Activated CD8-positive, alpha-beta T cell treated with anti-CD3 and anti-CD28 coated beads for 36 hours (primary cell): ENCODE data around the gene LMF2. TPM values are rescaled to one million over a fixed set of nuclear protein-coding genes. Genes with fewer than 3 reads are reported as not detected.

ENCODE experiments used
- ATAC-seq: fragments of 200-7000 bp; cut with Tn5 transposase; one replicate; pipeline ENCODE4 v1.10.0; 2021; ENCODE audit warnings: mild to moderate bottlenecking, moderate library complexity
- CTCF ChIA-PET: fragments of 350-600 bp; sonication (Branson Sonifier 250); formaldehyde crosslinking; loops from one replicate; lab custom pipeline; 2021; ENCODE audit warnings: antibody characterized with exemption; lab: Charles Lee
- POLR2A ChIA-PET: fragments of 350-600 bp; sonication (Branson Sonifier 250); formaldehyde crosslinking; loops from one replicate; lab custom pipeline; 2021; ENCODE audit warnings: antibody characterized with exemption; lab: Charles Lee
- DNase-seq: peaks from one replicate; pipeline ENCODE4 v3.0.0-alpha.2; 2020
- H3K27ac Mint-ChIP-seq: one replicate; pipeline ENCODE4 v1.8.0; 2021; ENCODE audit warnings: mild to moderate bottlenecking, mixed read lengths
- H3K27me3 Mint-ChIP-seq: one replicate; pipeline ENCODE4 v1.8.0; 2021; ENCODE audit warnings: mixed read lengths
- H3K36me3 Mint-ChIP-seq: one replicate; pipeline ENCODE4 v1.8.0; 2021; ENCODE audit warnings: low read depth, mixed read lengths
- H3K4me1 Mint-ChIP-seq: one replicate; pipeline ENCODE4 v1.8.0; 2021; ENCODE audit warnings: low read depth, mixed read lengths
- H3K4me3 Mint-ChIP-seq: one replicate; pipeline ENCODE4 v1.8.0; 2021; ENCODE audit warnings: mild to moderate bottlenecking, moderate library complexity, mixed read lengths
- H3K9me3 Mint-ChIP-seq: one replicate; pipeline ENCODE4 v1.8.0; 2021; ENCODE audit warnings: mixed read lengths
- intact Hi-C: fragments of 100-400 bp; cut with micrococcal nuclease; formaldehyde crosslinking; loops from one replicate; pipeline ENCODE4 v1.10.0; 2022
- total RNA-seq, 2 experiments: library from RNA; stranded (reverse); gene quantifications; one replicate each; pipeline ENCODE4 v1.2.3, GENCODE V29; 2021
- TF ChIP-seq, protein P1 (sequence below): fragments of 200-600 bp; IDR thresholded peaks from one replicate; pipeline ENCODE4 v1.8.0; 2022; ENCODE audit warnings: antibody characterized with exemption, mild to moderate bottlenecking

Gene LMF2
- total RNA-seq, 2 experiments from 2014 or later, result 48.0 to 48.8 TPM

DNA sequence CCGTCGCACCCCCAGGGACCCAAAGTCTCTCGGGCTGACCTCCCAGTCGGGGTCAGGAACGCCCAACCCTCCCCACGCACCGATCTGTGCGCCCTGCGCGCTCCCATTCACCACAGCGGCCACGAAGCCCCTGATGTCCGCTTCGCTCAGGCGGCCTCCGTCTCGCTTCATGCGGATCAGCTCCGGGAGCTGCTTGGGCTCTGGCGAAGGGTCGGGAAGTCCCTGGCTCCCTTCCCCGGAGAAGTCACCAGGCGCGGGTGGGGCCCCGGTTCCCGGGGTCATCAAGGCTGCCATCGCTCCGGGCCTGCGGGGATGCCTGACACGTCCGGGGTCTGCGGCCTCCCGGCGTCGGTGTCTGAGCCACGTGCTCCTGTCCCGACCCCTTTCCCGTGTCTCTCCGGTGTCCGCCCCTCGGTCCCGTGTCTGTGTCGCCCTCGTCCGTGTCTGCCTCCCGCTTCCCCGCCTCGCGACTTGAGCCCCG lies 22.0 kb upstream of the LMF2 start:
- POLR2A ChIA-PET, result interaction anchor here (1.4 to 6.7 kb wide), 6 partner anchors 9 to 91 kb away, joined by 3 to 175 read pairs (median 11); partner anchors contain the start of genes CHKB, CPT1B and KLHDC7B
- intact Hi-C loops, result loop anchor here (5.0 kb wide), 1 partner anchor 53 kb away; the partner anchor contains the start of gene CHKB
- no peak for DNase-seq

DNA sequence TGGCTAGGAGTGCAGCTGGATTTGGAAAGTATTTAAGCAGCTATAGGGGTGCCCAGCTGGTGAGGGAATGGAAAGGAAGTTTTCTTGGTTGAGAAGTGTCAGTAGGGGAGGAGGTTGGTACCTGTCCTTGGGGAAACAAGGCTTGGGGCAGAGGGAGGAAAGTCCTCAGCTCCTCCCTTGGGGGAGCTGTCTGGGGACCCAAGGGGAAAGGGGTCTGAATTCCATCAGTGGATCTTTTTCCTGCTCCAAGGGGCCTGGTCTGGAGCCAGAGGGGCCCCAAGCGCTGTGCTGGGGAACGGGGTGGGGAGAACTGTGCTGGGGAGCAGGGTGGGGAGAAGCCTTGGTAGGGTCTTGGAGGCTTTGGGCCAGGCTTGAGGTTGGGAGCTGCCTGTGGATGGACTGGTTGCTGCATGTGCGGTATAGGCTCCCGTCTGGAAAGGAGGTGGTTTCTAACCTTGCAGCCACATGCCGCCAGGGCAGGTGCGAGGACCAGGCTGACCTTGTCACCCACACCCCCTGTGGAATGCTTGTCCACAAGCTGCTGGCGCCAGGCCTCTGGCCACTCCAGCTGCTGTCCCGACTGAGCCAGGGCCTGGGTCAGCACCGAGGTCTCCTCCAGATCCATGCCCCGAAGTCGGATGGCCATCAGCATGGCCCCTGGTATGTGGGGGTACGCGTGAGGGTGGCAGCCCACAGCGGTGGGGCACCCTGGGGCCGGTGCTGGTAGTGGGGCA lies 21.3 kb upstream of the LMF2 start:
- CTCF ChIA-PET, result interaction anchor here (0.9 to 2.5 kb wide), 3 partner anchors 19 to 34 kb away, joined by 3 to 13 read pairs (median 5); partner anchors contain the start of gene SYCE3
- Mint-ChIP-seq H3K4me1 (peaks cover 37% of the 10 kb centered on the region), H3K27me3 (no peaks in the 10 kb centered on the region), H3K36me3 (peaks cover 27% of the 10 kb centered on the region), H3K4me3 (peak overlapping the region; percentile 94), H3K9me3 (no peaks in the 10 kb centered on the region), H3K27ac (peak overlapping the region; percentile 76)
- ATAC-seq, result no peak
- POLR2A ChIA-PET, result interaction anchor here (1.0 to 6.7 kb wide), 10 partner anchors 10 to 92 kb away, joined by 3 to 175 read pairs (median 11); partner anchors contain the start of genes CHKB, CPT1B, KLHDC7B and LMF2
- TF ChIP-seq, protein P1, sequence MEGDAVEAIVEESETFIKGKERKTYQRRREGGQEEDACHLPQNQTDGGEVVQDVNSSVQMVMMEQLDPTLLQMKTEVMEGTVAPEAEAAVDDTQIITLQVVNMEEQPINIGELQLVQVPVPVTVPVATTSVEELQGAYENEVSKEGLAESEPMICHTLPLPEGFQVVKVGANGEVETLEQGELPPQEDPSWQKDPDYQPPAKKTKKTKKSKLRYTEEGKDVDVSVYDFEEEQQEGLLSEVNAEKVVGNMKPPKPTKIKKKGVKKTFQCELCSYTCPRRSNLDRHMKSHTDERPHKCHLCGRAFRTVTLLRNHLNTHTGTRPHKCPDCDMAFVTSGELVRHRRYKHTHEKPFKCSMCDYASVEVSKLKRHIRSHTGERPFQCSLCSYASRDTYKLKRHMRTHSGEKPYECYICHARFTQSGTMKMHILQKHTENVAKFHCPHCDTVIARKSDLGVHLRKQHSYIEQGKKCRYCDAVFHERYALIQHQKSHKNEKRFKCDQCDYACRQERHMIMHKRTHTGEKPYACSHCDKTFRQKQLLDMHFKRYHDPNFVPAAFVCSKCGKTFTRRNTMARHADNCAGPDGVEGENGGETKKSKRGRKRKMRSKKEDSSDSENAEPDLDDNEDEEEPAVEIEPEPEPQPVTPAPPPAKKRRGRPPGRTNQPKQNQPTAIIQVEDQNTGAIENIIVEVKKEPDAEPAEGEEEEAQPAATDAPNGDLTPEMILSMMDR, result no peak
- intact Hi-C loops, result loop anchor here (5.0 kb wide), 1 partner anchor 53 kb away; the partner anchor contains the start of gene CHKB
- DNase-seq, result no peak

More for the DNA sequence above, 22.0 kb upstream of the LMF2 start:
- H3K4me1 Mint-ChIP-seq, result peaks cover 38% of the 10 kb centered on the region
- H3K9me3 Mint-ChIP-seq, result no peaks in the 10 kb centered on the region
- CTCF ChIA-PET, result interaction anchor here (0.9 to 2.5 kb wide), 6 partner anchors 10 to 92 kb away, joined by 3 to 13 read pairs (median 4); partner anchors contain the start of genes LMF2, NCAPH2 and SYCE3
- peak overlapping the region; percentile 76 for H3K27ac Mint-ChIP-seq
- TF ChIP-seq, protein P1, result no peak
- H3K27me3 Mint-ChIP-seq, result no peaks in the 10 kb centered on the region
- H3K4me3 Mint-ChIP-seq, result peak overlapping the region; percentile 94
- peaks cover 26% of the 10 kb centered on the region for H3K36me3 Mint-ChIP-seq
- no peak for ATAC-seq

DNA sequence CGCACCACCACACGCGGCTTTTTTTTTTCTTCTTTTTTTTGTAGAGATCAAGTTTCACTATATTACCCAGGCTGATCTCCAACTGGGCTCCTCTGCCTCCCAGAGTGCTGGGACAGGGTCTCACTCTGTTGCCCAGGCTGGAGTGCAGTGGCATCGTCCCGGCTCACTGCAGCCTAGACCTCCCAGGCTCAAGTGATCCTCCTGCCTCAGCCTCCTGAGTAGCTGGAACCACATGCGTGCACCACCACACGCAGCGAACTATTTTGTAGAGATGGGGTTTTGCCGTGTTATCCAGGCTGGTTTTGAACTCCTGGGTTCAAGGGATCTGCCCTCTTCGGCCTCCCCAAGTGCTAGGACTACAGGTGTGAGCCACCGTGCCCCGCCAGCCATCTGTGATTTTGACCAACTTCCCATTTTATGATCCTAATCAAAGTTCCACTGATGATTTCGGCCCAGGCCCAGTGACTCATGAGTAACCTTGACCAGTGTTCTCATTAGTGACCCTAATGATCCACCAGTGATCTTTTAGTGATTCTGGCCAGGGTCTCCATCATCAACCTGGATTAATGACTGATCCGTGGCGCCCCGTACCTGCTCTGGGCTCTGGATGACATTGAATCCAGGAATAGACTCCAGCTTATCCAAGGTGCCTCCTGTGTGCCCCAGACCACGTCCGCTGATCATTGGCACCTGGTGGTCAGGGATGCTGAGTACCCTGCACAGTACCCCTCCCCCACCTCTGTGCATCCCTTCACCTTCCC lies 20.6 kb upstream of the LMF2 start:
- DNase-seq, result no peak

More for the DNA sequence above, 20.6 kb upstream of the LMF2 start:
- Mint-ChIP-seq H3K27ac (peak overlapping the region; percentile 88), H3K4me3 (peak overlapping the region; percentile 94), H3K9me3 (no peaks in the 10 kb centered on the region), H3K27me3 (no peaks in the 10 kb centered on the region), H3K4me1 (peaks cover 31% of the 10 kb centered on the region), H3K36me3 (peaks cover 27% of the 10 kb centered on the region)
- ChIA-PET CTCF (interaction anchor here (0.9 to 4.3 kb wide), 5 partner anchors 20 to 92 kb away, joined by 3 to 67 read pairs (median 5); partner anchors contain the start of gene SYCE3), POLR2A (interaction anchor here (0.9 to 6.7 kb wide), 12 partner anchors 9 to 98 kb away, joined by 3 to 175 read pairs (median 7); partner anchors contain the start of genes CHKB, KLHDC7B, LMF2 and NCAPH2)
- ATAC-seq, result no peak
- intact Hi-C loops, result loop anchor here (5.0 kb wide), 1 partner anchor 54 kb away; the partner anchor contains the start of gene CHKB
- TF ChIP-seq, protein P1, result no peak
